ENCODE data around the gene GLRA1. TPM values are rescaled to one million over a fixed set of nuclear protein-coding genes. Genes with fewer than 3 reads are reported as not detected.

Gene GLRA1
- polyA plus RNA-seq, 3 donors, result not detected

GRCh38 chr5:151905557-151905961 is 19.1 kb downstream of the GLRA1 start:
- Mint-ChIP-seq H3K36me3 (no peaks in the 10 kb centered on the region), H3K27me3 (ENCODE audit: low read depth in 3 of 3) (peaks cover 3 to 9% (median 8%) of the 10 kb centered on the region in 3 donors), H3K27ac (no peak overlapping the region), H3K9me3 (no peaks in the 10 kb centered on the region), H3K4me1 (no peaks in the 10 kb centered on the region), H3K4me3 (no peak overlapping the region)
- Histone ChIP-seq H2AFZ (ENCODE audit: insufficient read depth, low read depth, low read length, poor library complexity, severe bottlenecking) (no peak overlapping the region), H3K79me2 (ENCODE audit: insufficient read depth, low read length) (no peaks in the 10 kb centered on the region), H4K20me1 (ENCODE audit: insufficient read depth, low read length) (no peaks in the 10 kb centered on the region), H3K4me3 (replicated peaks in 1 of 3; ENCODE audit: low read depth in 2 of 3, low read length in 3 of 3) (no peak overlapping the region), H3K36me3 (replicated peaks in 1 of 2; ENCODE audit: control insufficient read depth in 1 of 2, insufficient read depth in 2 of 2, low read length in 2 of 2) (no peaks in the 10 kb centered on the region), H3K27me3 (ENCODE audit: control insufficient read depth in 2 of 2, insufficient read depth in 2 of 2, low read length in 2 of 2) (no peaks in the 10 kb centered on the region), H3K27ac (ENCODE audit: low read depth in 1 of 2, low read length in 2 of 2) (no peak overlapping the region), H3K4me1 (ENCODE audit: control insufficient read depth in 1 of 2, insufficient read depth in 2 of 2, low read length in 2 of 2) (no peaks in the 10 kb centered on the region), H3K9me3 (replicated peaks in 1 of 2; ENCODE audit: control insufficient read depth in 1 of 2, insufficient read depth in 1 of 2, low read length in 2 of 2) (no peaks in the 10 kb centered on the region), H3K4me2 (replicated peaks; ENCODE audit: extremely low read depth, low read length, poor library complexity, severe bottlenecking) (no peak overlapping the region), H3K9ac (ENCODE audit: insufficient read depth, low read length, poor library complexity, severe bottlenecking) (no peak overlapping the region)
- no peak for DNase-seq
- no peak for TF ChIP-seq CTCF (IDR thresholded peaks at IDR 0.05)
- 60% methylated on average over 1 of the region's 4 CpGs for WGBS (ENCODE audit: insufficient coverage)
- intact Hi-C loops (cut with micrococcal nuclease), result no loop called here

- Mint-ChIP-seq H3K4me1 (no peaks in the 10 kb centered on the region), H3K4me3 (no peak overlapping the region), H3K27me3 (ENCODE audit: low read depth in 3 of 3) (peaks cover 3 to 9% (median 8%) of the 10 kb centered on the region in 3 donors), H3K27ac (no peak overlapping the region), H3K36me3 (no peaks in the 10 kb centered on the region), H3K9me3 (no peaks in the 10 kb centered on the region)
- H3K4me1 ChIP-seq (ENCODE audit: control insufficient read depth in 1 of 2, insufficient read depth in 2 of 2, low read length in 2 of 2), result no peaks in the 10 kb centered on the region
- H3K9ac ChIP-seq (ENCODE audit: insufficient read depth, low read length, poor library complexity, severe bottlenecking), result no peak overlapping the region
- no peaks in the 10 kb centered on the region for H3K27me3 ChIP-seq (ENCODE audit: control insufficient read depth in 2 of 2, insufficient read depth in 2 of 2, low read length in 2 of 2)
- no peak overlapping the region for H3K4me3 ChIP-seq (replicated peaks in 1 of 3; ENCODE audit: low read depth in 2 of 3, low read length in 3 of 3)
- no peak overlapping the region for H3K27ac ChIP-seq (ENCODE audit: low read depth in 1 of 2, low read length in 2 of 2)
- H3K36me3 ChIP-seq (replicated peaks in 1 of 2; ENCODE audit: control insufficient read depth in 1 of 2, insufficient read depth in 2 of 2, low read length in 2 of 2), result no peaks in the 10 kb centered on the region
- no peak overlapping the region for H3K4me2 ChIP-seq (replicated peaks; ENCODE audit: extremely low read depth, low read length, poor library complexity, severe bottlenecking)
- no peaks in the 10 kb centered on the region for H3K79me2 ChIP-seq (ENCODE audit: insufficient read depth, low read length)
- H2AFZ ChIP-seq (ENCODE audit: insufficient read depth, low read depth, low read length, poor library complexity, severe bottlenecking), result no peak overlapping the region
- TF ChIP-seq CTCF (IDR thresholded peaks at IDR 0.05), result no peak
- no peak for DNase-seq
- H4K20me1 ChIP-seq (ENCODE audit: insufficient read depth, low read length), result no peaks in the 10 kb centered on the region
- no peaks in the 10 kb centered on the region for H3K9me3 ChIP-seq (replicated peaks in 1 of 2; ENCODE audit: control insufficient read depth in 1 of 2, insufficient read depth in 1 of 2, low read length in 2 of 2)
- intact Hi-C loops (cut with micrococcal nuclease), result no loop called here
These were observed 19.7 kb downstream of the GLRA1 start for GRCh38 chr5:151904909-151905308.
